NCI-H2107 treated with DMSO at 0.1 percent for 48 hours (cell line): ENCODE measurements around the gene LGI4.

Experiments used
- DNase-seq: peaks from one replicate; lab custom pipeline; 2025; ENCODE audit not compliant: unreplicated experiment; lab: John Stamatoyannopoulos, UW

LGI4 gene

GRCh38 chr19:35088131-35088913, 46.5 kb downstream of the LGI4 start:
- no peak for DNase-seq

DNA sequence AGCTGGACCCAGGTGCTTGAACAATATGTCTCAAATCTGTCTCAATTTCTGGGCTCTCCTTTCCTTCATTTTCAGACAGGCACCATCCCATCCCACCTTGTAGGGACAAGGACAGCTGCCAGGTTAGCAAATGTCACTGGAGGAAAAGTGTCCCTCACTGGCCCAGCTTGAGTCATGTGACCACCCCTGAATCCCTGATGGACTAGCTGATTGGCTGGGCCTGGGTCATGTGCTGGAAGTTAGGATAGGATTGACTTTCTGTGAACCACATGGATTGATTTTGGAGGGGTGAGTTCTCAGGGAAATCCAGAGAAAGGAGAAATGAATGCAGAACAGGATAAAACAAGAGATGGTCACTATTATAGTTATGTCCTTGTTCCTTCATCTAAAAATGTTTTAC, 47.5 kb downstream of the LGI4 start:
- DNase-seq, result no peak

- DNase-seq, result no peak
Observed at GRCh38 chr19:35086455-35086854, 48.4 kb downstream of the LGI4 start.

- DNase-seq, result no peak
Observed at GRCh38 chr19:35085947-35086346, 48.9 kb downstream of the LGI4 start.

- DNase-seq, result no peak
Observed at GRCh38 chr19:35084509-35084762, 50.4 kb downstream of the LGI4 start.

- no peak for DNase-seq
Observed at GRCh38 chr19:35083691-35084508, 51.0 kb downstream of the LGI4 start.

DNA sequence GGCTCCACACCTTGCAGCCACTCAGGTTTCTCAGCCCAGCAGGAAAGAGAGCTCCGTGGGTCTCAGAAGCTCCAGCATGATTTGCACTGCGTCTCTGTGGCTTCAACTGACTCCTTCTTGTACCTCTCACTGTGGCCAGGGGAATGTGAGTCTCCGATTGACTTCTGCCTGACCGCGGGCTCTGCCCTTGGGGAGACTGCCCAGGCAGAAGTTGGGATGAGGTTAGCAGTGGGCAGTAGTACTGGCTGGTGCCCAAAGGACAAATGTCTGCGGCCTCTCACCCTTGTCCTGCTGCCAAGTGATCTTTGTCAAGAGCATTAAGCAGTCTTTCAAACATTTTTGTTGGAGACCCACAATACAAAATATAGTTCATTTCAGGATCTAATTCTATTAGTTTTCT, 53.7 kb downstream of the LGI4 start:
- DNase-seq, result no peak

DNA sequence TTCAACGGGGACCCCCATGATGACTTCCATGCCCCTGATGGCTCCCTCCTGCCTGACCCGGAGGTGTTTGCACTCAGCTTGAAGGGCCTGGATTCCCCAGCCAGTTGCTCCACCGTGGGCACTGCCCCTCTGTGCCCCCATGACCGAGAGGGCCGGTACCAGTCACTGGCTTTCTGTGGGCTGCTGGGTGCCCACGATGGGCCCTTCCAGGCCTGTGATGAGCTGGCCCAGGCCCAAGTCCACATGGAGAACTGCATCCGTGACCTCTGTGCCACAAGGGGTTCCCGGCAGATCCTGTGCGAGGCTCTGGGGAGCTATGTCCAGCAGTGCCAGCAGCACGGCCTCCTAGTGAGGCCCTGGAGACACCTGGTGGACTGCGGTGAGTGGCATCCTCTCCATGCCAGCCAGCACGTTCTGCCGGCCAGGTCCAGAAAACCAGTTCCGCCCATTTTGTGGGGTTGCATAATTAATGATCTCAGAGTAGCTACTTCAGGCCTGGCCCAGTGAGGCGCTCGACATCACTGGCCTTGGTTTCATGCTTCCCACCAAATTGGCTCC, 54.2 kb downstream of the LGI4 start:
- DNase-seq, result no peak

- no peak for DNase-seq
Observed at GRCh38 chr19:35079826-35080225, 55.0 kb downstream of the LGI4 start.

GRCh38 chr19:35077411-35078223, 57.2 kb downstream of the LGI4 start:
- DNase-seq, result no peak

- DNase-seq, result no peak
Observed at GRCh38 chr19:35076657-35077056, 58.2 kb downstream of the LGI4 start.

GRCh38 chr19:35076026-35076370, 58.9 kb downstream of the LGI4 start:
- DNase-seq, result no peak

- no peak for DNase-seq
Observed at GRCh38 chr19:35075202-35076025, 59.4 kb downstream of the LGI4 start.
